HG02884 (cell line): Measurements from ENCODE around the gene DMRT3.
A peak's percentile ranks its signal among the peaks of the same experiment; 100 is the strongest.
"Not testable (repeated sequence)": the region's sequence is repeated elsewhere in the genome, so short reads cannot be mapped to it uniquely, and the experiment has no call there.

Experiments
- ATAC-seq: cut with Tn5 transposase; IDR thresholded peaks from one replicate; pipeline ENCODE4 v1.9.1; 2021; ENCODE audit warnings: mild to moderate bottlenecking, moderate library complexity; ENCODE audit not compliant: unreplicated experiment

The DMRT3 gene

GRCh38 chr9:998299-999110, 22.1 kb downstream of the DMRT3 start:
- ATAC-seq: not testable (repeated sequence)

GRCh38 chr9:1001838-1002237, 25.4 kb downstream of the DMRT3 start:
- no peak for ATAC-seq

GRCh38 chr9:1002678-1003077, 26.2 kb downstream of the DMRT3 start:
- ATAC-seq: no peak

- ATAC-seq: peak; percentile 61
Measured at GRCh38 chr9:1005043-1005667, 28.7 kb downstream of the DMRT3 start.

- ATAC-seq: no peak
Measured at GRCh38 chr9:1007312-1007711, 30.9 kb downstream of the DMRT3 start.

GRCh38 chr9:1008216-1008615, 31.8 kb downstream of the DMRT3 start:
- no peak for ATAC-seq

GRCh38 chr9:1009101-1009707, 32.7 kb downstream of the DMRT3 start:
- ATAC-seq: peak; percentile 96

GRCh38 chr9:1013021-1013420, 36.6 kb downstream of the DMRT3 start:
- no peak for ATAC-seq

- ATAC-seq: no peak
Measured at GRCh38 chr9:1014225-1014624, 37.8 kb downstream of the DMRT3 start.

- ATAC-seq: no peak
Measured at GRCh38 chr9:1014640-1015039, 38.2 kb downstream of the DMRT3 start.

- ATAC-seq: no peak
Measured at GRCh38 chr9:1018121-1018520, 41.7 kb downstream of the DMRT3 start.

- no peak for ATAC-seq
Measured at GRCh38 chr9:1024112-1024511, 47.7 kb downstream of the DMRT3 start.

GRCh38 chr9:1025131-1025530, 48.7 kb downstream of the DMRT3 start:
- no peak for ATAC-seq

GRCh38 chr9:1026219-1026618, 49.8 kb downstream of the DMRT3 start:
- ATAC-seq: no peak

- no peak for ATAC-seq
Measured at GRCh38 chr9:1028501-1029190, 52.2 kb downstream of the DMRT3 start.

GRCh38 chr9:1031951-1032601, 55.6 kb downstream of the DMRT3 start:
- ATAC-seq: no peak

- no peak for ATAC-seq
Measured at GRCh38 chr9:1034271-1034670, 57.8 kb downstream of the DMRT3 start.

- ATAC-seq: no peak
Measured at GRCh38 chr9:1039589-1039988, 63.1 kb downstream of the DMRT3 start.
